GM10847 (cell line): Measurements from ENCODE around the gene MARCHF10.

Experiments
- POLR2A ChIP-seq: IDR thresholded peaks from 2 replicates; pipeline ENCODE4 v1.6.1; 2011; ENCODE audit not compliant: insufficient read length; ENCODE audit errors: extremely low read depth

MARCHF10 gene

GRCh38 chr17:62673614-62674362 lies 134.3 kb downstream of the MARCHF10 start:
- TF ChIP-seq POLR2A = no peak

DNA sequence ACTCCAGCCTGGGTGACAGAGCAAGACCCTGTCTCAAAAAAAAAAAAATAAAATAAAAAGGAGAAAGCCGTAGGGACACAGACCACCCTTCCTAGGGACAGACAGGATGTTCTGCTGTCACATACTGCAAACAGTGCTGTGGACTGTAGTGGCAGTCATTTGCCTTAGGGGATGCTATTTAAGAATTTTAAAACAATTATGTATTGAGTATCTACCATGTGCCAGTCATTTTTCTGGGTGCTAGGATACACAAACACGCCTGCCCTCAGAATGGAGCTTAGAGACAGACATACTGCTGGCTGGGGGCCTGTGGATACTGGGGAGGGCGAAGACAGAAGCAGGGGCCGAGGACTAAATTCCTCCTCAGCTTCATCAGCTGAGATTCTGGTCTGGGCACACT lies 135.2 kb downstream of the MARCHF10 start:
- TF ChIP-seq POLR2A = no peak

DNA sequence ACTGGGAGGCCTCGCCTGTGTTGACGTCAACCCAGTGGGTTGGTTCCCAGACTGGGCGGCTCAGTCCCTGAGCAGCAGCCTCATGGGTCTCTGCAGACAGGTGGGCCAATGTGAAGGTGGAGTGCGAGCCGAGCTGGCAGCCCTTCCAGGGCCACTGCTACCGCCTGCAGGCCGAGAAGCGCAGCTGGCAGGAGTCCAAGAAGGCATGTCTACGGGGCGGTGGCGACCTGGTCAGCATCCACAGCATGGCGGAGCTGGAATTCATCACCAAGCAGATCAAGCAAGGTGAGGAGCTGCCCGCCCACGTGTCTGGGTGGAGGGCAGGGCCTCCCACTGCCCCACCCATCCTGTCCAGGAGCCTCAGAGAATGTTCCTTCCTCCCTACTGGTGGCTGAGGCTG lies 136.6 kb downstream of the MARCHF10 start:
- TF ChIP-seq POLR2A = no peak

- TF ChIP-seq POLR2A = no peak
Observed at GRCh38 chr17:62670202-62670821, 137.8 kb downstream of the MARCHF10 start.

- TF ChIP-seq POLR2A = no peak
Observed at GRCh38 chr17:62668091-62668804, 139.9 kb downstream of the MARCHF10 start.

DNA sequence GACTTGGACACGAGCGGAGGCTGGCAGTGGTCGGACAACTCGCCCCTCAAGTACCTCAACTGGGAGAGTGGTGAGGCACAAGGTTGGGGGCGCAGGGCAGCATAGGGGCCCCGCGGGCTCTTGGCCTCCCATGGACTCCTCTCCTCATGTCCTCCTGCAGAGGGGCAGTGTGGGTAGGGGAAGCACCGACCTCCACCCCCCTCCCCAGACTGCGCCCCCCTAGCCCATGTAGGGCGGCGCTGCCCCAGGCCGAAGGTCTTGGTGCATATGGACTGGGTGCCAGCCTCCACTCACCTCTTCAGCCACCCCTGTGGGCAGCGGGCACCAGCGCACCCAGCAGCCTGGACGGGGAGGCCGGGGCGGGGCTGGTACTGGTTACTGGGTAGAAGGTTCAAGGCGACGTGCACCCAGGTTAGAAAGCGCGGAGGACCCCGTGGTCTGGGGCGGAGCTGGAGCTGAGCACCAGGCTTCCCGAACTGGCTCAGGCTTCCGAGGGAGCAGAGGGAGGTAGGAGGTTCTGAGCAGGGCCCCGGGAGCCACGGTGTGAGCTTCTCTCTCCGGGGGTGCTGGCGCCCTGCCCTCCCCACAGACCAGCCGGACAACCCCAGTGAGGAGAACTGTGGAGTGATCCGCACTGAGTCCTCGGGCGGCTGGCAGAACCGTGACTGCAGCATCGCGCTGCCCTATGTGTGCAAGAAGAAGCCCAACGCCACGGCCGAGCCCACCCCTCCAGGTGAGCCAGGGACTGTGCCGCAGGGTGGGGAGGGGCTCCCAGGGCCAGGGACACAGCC lies 141.1 kb downstream of the MARCHF10 start:
- no peak for TF ChIP-seq POLR2A

DNA sequence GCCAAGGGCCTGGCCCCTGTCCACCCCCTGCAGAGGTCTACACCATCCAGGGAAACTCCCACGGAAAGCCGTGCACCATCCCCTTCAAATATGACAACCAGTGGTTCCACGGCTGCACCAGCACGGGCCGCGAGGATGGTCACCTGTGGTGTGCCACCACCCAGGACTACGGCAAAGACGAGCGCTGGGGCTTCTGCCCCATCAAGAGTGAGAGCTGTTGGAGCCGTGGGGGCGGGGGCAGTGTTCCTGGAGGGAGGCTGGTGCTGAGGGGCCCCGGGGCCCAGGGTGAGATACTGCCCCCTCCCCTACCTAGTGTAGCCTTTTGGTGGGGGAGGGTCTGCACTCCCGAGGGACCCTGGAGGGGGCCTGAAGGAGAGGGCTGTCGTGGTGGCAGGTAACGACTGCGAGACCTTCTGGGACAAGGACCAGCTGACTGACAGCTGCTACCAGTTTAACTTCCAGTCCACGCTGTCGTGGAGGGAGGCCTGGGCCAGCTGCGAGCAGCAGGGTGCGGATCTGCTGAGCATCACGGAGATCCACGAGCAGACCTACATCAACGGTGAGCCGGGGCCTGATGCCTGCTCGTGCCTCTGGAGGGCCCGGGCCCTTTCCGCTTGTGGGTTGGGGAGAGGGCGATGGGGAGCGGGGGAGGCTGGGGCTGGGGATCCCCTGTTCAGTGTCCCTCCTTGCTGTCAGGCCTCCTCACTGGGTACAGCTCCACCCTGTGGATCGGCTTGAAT lies 141.9 kb downstream of the MARCHF10 start:
- no peak for TF ChIP-seq POLR2A

GRCh38 chr17:62665599-62665998 lies 142.5 kb downstream of the MARCHF10 start:
- no peak for TF ChIP-seq POLR2A

DNA sequence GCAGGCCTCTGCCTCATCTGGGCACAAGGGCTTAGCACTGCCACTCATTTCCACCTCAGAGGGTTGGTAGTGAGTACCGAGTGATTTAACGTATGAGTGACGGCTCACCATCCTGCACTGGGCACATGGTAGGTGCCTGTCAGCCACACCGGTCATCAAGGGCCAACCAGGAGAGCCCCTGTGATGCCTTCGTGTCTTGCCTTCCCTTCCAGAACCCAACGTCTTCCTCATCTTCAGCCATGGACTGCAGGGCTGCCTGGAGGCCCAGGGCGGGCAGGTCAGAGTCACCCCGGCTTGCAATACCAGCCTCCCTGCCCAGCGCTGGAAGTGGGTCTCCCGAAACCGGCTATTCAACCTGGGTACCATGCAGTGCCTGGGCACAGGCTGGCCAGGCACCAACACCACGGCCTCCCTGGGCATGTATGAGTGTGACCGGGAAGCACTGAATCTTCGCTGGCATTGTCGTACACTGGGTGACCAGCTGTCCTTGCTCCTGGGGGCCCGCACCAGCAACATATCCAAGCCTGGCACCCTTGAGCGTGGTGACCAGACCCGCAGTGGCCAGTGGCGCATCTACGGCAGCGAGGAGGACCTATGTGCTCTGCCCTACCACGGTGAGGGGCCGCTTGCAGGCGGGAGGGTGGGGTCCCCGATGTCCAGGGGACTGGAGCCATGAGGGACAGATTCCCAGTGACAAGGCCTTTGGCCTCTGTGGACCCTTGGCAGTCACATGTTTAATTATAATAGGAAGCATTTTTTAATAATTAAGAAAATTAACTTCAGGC lies 143.6 kb downstream of the MARCHF10 start:
- no peak for TF ChIP-seq POLR2A

DNA sequence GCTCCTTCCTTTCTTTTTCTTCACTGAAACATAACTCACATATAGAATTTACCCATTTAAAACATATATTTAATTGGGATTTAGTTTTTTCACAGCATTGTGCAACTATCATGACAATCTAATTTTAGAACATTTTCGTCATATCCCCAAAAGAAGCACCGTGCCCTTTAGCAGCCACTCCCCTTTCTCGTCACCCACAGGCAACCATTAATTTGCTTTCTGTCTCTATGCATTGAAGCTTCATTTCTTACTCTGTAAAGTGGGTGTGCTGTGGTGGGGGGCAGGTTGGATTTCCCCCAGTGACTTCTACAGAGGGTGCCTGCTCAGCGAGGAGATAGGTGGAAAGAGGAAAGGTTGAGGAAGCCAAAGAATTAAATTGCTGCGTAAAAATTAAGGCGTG lies 144.8 kb downstream of the MARCHF10 start:
- no peak for TF ChIP-seq POLR2A

DNA sequence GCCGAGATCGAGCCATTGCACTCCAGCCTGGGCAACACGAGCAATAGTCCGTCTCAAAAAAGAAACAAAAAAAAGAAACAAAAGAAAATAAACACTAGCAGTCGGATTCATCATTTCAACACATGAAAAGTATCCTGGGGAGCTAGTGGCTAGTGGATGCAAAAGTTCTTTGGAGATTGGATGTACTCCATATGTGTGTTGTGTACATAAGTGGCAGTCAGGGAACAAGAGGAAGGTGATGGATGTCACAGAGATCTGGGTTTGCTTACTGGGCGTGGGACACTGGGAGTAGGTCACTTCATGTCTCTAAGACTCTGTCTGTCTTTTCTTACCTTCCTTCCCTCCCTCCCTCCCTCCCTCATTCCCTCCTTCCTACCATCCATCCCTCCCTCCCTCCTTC lies 145.3 kb downstream of the MARCHF10 start:
- no peak for TF ChIP-seq POLR2A

DNA sequence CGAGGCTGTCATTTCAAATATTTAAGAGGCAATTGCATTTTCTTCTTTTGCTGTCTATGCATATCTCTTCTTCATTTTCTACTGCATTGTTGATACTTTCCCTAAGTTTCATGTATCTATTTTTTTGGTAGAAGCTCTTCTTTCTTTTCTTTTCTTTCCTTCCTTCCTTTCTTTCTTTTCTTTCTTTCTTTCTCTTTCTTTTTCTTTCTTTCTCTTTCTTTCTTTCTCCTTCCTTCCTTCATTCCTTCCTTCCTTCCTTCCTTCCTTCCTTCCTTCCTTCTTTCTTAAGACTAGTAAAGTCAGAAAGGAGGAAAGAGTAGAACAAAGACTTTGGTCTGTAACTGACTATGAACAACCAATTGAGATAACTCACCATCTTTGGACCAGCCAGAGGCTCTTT lies 146.8 kb downstream of the MARCHF10 start:
- no peak for TF ChIP-seq POLR2A

GRCh38 chr17:62660629-62661118 lies 147.4 kb downstream of the MARCHF10 start:
- TF ChIP-seq POLR2A = no peak

GRCh38 chr17:62658136-62658920 lies 149.8 kb downstream of the MARCHF10 start:
- no peak for TF ChIP-seq POLR2A
